Cardiac muscle cell (in vitro differentiated cells and primary cell): ENCODE data around the gene MAGEB3. TPM values are rescaled to one million over a fixed set of nuclear protein-coding genes. Genes with fewer than 3 reads are reported as not detected.

Experiments
- DNase-seq, 2 donors: peaks; one replicate each; pipeline versions ENCODE4 v3.0.0 to v3.0.0-alpha.2; 2010 to 2017; ENCODE audit warnings: low read depth in 1 of 2, low spot score in 1 of 2
- H3K27ac ChIP-seq: fragments of 200-600 bp; sonication (generic); 2 replicates; pipeline ENCODE4 v1.5.1; 2016
- H3K27me3 ChIP-seq: fragments of 200-600 bp; sonication (generic); 2 replicates; pipeline ENCODE4 v1.6.0; 2016; ENCODE audit warnings: control low read depth
- H3K36me3 ChIP-seq: fragments of 200-600 bp; sonication (generic); 2 replicates; pipeline ENCODE4 v1.5.1; 2016; ENCODE audit warnings: control low read depth
- H3K4me1 ChIP-seq: fragments of 200-600 bp; sonication (generic); 2 replicates; pipeline ENCODE4 v1.8.1; 2017; ENCODE audit warnings: low read depth, mild to moderate bottlenecking, mixed run types
- H3K4me3 ChIP-seq: fragments of 200-600 bp; sonication (generic); 2 replicates; pipeline ENCODE4 v1.5.1; 2016; ENCODE audit warnings: mild to moderate bottlenecking
- H3K9me3 ChIP-seq: fragments of 200-600 bp; sonication (generic); 2 replicates; pipeline ENCODE4 v1.5.1; 2017; ENCODE audit warnings: low read depth, mild to moderate bottlenecking, control low read depth
- polyA plus RNA-seq: library from polyadenylated mRNA; unstranded; fragments of >200 nt; fragmentation: Nextera tagmentation; extraction: Ambion mirVana; gene quantifications from 2 replicates; pipeline ENCODE4 v1.2.1, GENCODE V29; 2016
- total RNA-seq: library from RNA; depleted of rRNA; stranded (reverse); fragments of >200 nt; gene quantifications from 2 replicates; pipeline ENCODE4 v1.2.3, GENCODE V29; 2016
- TF ChIP-seq, protein P1 (sequence below): IDR thresholded peaks from 2 replicates; pipeline ENCODE4 v1.5.1; 2012; ENCODE audit warnings: low read depth, mild to moderate bottlenecking, low read length

Gene MAGEB3
- total and polyA plus RNA-seq, 2 experiments from 2014 or later: not detected

DNA sequence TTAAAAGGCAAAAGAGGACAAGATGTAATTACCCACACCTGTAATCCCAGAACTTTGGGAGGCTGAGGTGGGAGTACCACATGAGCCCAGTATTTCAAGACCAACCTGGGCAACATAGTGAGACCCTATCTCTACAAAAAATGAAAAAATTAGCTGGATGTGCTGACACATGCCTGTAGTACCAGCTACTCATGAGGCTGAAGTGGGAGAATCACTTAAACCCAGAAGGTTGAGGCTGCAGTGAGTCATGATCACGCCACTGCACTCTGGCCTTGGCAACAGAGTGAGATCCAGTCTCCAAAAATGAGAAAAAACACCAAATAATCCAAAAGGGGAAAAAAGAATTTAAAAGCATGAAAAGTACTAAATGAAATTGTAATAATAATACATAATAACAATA is 47.9 kb downstream of the MAGEB3 start:
- Histone ChIP-seq H3K4me3 (no peak overlapping the region), H3K27ac (no peak overlapping the region), H3K9me3 (no peaks in the 10 kb centered on the region), H3K4me1 (no peaks in the 10 kb centered on the region), H3K36me3 (no peaks in the 10 kb centered on the region), H3K27me3 (no peaks in the 10 kb centered on the region)
- DNase-seq: peak in 1 of 2 donors; percentile 32
- TF ChIP-seq, protein P1, sequence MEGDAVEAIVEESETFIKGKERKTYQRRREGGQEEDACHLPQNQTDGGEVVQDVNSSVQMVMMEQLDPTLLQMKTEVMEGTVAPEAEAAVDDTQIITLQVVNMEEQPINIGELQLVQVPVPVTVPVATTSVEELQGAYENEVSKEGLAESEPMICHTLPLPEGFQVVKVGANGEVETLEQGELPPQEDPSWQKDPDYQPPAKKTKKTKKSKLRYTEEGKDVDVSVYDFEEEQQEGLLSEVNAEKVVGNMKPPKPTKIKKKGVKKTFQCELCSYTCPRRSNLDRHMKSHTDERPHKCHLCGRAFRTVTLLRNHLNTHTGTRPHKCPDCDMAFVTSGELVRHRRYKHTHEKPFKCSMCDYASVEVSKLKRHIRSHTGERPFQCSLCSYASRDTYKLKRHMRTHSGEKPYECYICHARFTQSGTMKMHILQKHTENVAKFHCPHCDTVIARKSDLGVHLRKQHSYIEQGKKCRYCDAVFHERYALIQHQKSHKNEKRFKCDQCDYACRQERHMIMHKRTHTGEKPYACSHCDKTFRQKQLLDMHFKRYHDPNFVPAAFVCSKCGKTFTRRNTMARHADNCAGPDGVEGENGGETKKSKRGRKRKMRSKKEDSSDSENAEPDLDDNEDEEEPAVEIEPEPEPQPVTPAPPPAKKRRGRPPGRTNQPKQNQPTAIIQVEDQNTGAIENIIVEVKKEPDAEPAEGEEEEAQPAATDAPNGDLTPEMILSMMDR: no peak

DNA sequence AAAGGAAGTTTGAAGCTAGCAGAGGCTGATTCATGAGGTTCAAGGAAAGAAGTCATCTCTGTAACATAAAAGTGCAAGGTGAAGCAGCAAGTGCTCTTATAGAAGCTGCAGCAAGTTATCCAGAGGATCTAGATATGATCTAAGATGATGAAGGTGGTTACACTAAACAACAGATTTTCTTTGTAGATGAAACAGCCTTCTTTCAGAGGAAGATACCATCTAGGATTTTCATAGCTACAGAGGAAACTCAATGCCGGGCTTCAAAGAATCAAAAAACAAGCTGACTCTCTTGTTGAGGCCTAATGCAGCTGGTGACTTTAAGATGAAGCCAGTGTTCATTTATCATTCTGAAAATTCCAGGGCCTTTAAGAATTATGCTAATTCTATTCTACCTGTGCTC is 50.0 kb downstream of the MAGEB3 start:
- no peak overlapping the region for H3K4me3 ChIP-seq
- no peaks in the 10 kb centered on the region for H3K9me3 ChIP-seq
- DNase-seq: no peak

DNA sequence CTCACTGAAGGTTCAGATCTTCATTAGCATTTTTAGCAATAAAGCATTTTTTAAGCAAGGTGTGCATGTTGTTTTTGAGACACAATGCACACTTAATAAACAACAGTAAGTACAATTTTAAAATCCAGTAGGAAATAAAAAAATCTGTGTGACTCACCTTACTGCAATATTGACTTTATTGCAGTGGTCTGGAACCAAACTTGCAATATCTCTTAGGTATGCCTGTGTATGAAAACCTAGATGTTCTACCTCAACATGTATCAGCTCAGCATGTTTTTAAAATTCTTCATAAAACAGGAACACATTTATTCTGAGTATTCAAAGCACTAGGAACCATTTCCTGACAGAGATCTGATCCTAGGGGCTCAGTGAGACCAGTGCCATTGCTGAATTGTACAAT is 52.1 kb downstream of the MAGEB3 start:
- Histone ChIP-seq H3K27ac (no peak overlapping the region), H3K36me3 (no peaks in the 10 kb centered on the region), H3K4me3 (no peak overlapping the region), H3K4me1 (no peaks in the 10 kb centered on the region), H3K9me3 (no peaks in the 10 kb centered on the region), H3K27me3 (no peaks in the 10 kb centered on the region)
- TF ChIP-seq, protein P1: no peak
- no peak for DNase-seq

More for the DNA sequence above, 50.0 kb downstream of the MAGEB3 start:
- Histone ChIP-seq H3K4me1 (no peaks in the 10 kb centered on the region), H3K36me3 (no peaks in the 10 kb centered on the region), H3K27me3 (no peaks in the 10 kb centered on the region), H3K27ac (no peak overlapping the region)
- TF ChIP-seq, protein P1: no peak

DNA sequence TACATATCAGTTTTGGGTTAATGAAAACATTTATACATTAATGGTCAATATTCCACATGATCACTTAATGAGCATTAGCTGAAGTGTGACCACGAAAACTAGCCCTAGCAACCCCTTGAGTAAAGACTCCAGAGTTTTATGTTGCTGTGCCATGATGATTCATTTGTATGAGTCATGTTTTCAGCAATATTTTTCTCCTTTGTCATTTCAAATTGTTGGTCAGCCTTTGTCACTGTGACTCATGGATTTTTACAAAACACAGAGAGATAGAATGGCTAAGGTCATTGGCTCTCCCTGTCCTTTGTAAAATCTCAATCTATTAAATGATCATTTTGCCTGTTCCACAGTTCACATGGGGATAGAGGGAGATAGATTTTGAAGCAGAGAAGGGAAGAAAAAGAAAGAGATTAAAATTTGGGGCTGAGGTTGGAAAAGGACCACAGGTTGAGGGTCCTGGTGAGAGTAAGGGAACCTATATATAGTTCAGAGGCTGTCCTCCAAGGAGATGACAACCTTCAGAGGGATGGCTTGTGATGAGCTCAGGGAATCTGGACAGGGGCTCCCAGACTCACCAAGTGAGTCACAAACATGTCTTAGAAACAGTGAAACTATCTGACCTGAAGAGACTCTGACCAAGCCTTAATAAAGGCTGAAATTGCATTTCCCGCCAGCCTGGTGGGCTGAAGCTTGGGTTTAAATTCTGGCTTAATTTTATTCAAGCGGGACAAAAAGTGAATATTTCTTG is 53.2 kb downstream of the MAGEB3 start:
- Histone ChIP-seq H3K4me3 (no peak overlapping the region), H3K9me3 (no peaks in the 10 kb centered on the region), H3K36me3 (no peaks in the 10 kb centered on the region), H3K4me1 (no peaks in the 10 kb centered on the region), H3K27me3 (no peaks in the 10 kb centered on the region), H3K27ac (no peak overlapping the region)
- TF ChIP-seq, protein P1: no peak
- peak in 1 of 2 donors; percentile 85 for DNase-seq

Other genes starting within 250 kb of the MAGEB3 start
- gene MAGEB2, start 15.1 kb upstream of the MAGEB3 start, total RNA-seq: not detected in 2 replicates
- gene MAGEB2, start 15.1 kb upstream of the MAGEB3 start, polyA plus RNA-seq: not detected in 2 replicates
- gene MAGEB4, start 11.3 kb downstream of the MAGEB3 start, total RNA-seq: not detected in 2 replicates
- not detected in 2 replicates for gene MAGEB4, start 11.3 kb downstream of the MAGEB3 start, polyA plus RNA-seq
- gene MAGEB1, start 16.5 kb downstream of the MAGEB3 start, total RNA-seq: not detected in 2 replicates
- gene MAGEB1, start 16.5 kb downstream of the MAGEB3 start, polyA plus RNA-seq: not detected in 2 replicates
- gene NR0B1, start 78.7 kb downstream of the MAGEB3 start, total RNA-seq: 0.42 and 0.54 TPM in 2 replicates
- gene NR0B1, start 78.7 kb downstream of the MAGEB3 start, polyA plus RNA-seq: 0.30 TPM in 1 of 2 replicates, not detected in the other